Psoas muscle (tissue), 8 donors: ENCODE measurements around the gene GAP43. TPM values are rescaled to one million over a fixed set of nuclear protein-coding genes. Genes with fewer than 3 reads are reported as not detected.

Source experiments
- ATAC-seq, 4 donors: fragments of 200-7000 bp; cut with Tn5 transposase; one replicate each; pipeline ENCODE4 v1.9.1; 2020; ENCODE audit warnings: moderate library complexity in 3 of 4, mild to moderate bottlenecking in 2 of 4
- DNase-seq, 2 donors: peaks; one replicate each; pipeline ENCODE4 v3.0.0-alpha.2; 2020
- H3K27ac ChIP-seq: fragments of 200-600 bp; one replicate; pipeline ENCODE4 v1.8.0; 2022
- H3K27me3 ChIP-seq, 3 donors: fragments of 200-600 bp in 1 of 3; one replicate each; pipeline versions ENCODE4 v1.6.1 to v1.8.0; 2013 to 2022; ENCODE audit warnings: low read length in 2 of 3, mild to moderate bottlenecking in 2 of 3, moderate library complexity in 1 of 3; ENCODE audit not compliant: insufficient read depth in 3 of 3
- H3K36me3 ChIP-seq, 2 donors: fragments of 200-600 bp in 1 of 2; one replicate each; pipeline versions ENCODE4 v1.6.1 to v1.8.0; 2013 to 2022; ENCODE audit warnings: low read depth in 1 of 2, mild to moderate bottlenecking in 1 of 2, moderate library complexity in 1 of 2; ENCODE audit not compliant: insufficient read depth in 1 of 2
- H3K4me1 ChIP-seq: fragments of 200-600 bp; one replicate; pipeline ENCODE4 v1.8.0; 2022
- H3K4me3 ChIP-seq: fragments of 200-600 bp; one replicate; pipeline ENCODE4 v1.8.0; 2022; ENCODE audit warnings: mild to moderate bottlenecking
- H3K9me3 ChIP-seq: fragments of 200-600 bp; one replicate; pipeline ENCODE4 v1.8.0; 2022
- CTCF ChIP-seq: fragments of 200-600 bp; IDR thresholded peaks from one replicate; pipeline ENCODE4 v1.8.0; 2022; ENCODE audit warnings: antibody characterized with exemption
- WGBS, 3 donors: extraction: QIAGEN DNeasy Blood & Tissue Kit; methylation state at CpG; one replicate each; pipeline versions ENCODE4 v1.1.6 to v1.1.7; 2013; 5-methylcytosine and 5-hydroxymethylcytosine counted together
- intact Hi-C, 2 donors: fragments of 100-400 bp; cut with DNase I; formaldehyde crosslinking; loops; one replicate each; pipeline versions ENCODE4 v1.11.0 to v1.14.2; 2022
- polyA plus RNA-seq, 3 donors: library from polyadenylated mRNA; stranded (reverse); fragments of 200-250 nt; gene quantifications; one replicate each; pipeline ENCODE4 v1.2.3, GENCODE V29; 2013
- total RNA-seq, 4 donors: library from RNA; stranded (reverse); fragmentation: NEBNext Ultra II Directional in 2 of 4; extraction: Animal tissue kit (Norgen Biotek cat#: 25700) in 2 of 4; gene quantifications; one replicate each; pipeline versions ENCODE4 v1.2.1 to v1.2.4, GENCODE V29; 2021 to 2023
- donor health status: healthy with polysubstance abuse.
- donor health status: DM: no; HTN: no; CAD: no; lungs with moderate emphysema.
- donor health status: Bipolar disorder and iron deficiency.
- donor health status: healthy.
- donor health status: DM: yes; HTN: yes; CAD: no.
- donor health status: DM: no; HTN: no; CAD: no.
- donor health status: DM: no; HTN: no; CAD: no.
- donor health status: DM: yes; HTN: yes; CAD: no.

Gene GAP43
- total and polyA plus RNA-seq, 7 donors: 0.05 to 0.56 (median 0.35) TPM; not detected in 2

GRCh38 chr3:115595611-115596275 lies 27.6 kb upstream of the GAP43 start:
- H3K27me3 ChIP-seq: no peaks in the 10 kb centered on the region
- no peak for TF ChIP-seq CTCF
- H3K4me3 ChIP-seq: no peak overlapping the region
- H3K9me3 ChIP-seq: peaks cover 5% of the 10 kb centered on the region
- no peaks in the 10 kb centered on the region for H3K4me1 ChIP-seq
- no peak overlapping the region for H3K27ac ChIP-seq
- ATAC-seq (no peak), DNase-seq (no peak)
- intact Hi-C loops: no loop called here
- WGBS, 3 donors: 94 to 97% (median 96%) methylated on average over 2 of the region's 2 CpGs
- H3K36me3 ChIP-seq: no peaks in the 10 kb centered on the region

GRCh38 chr3:115598216-115598615 lies 25.1 kb upstream of the GAP43 start:
- Histone ChIP-seq H3K27me3 (no peaks in the 10 kb centered on the region), H3K4me1 (no peaks in the 10 kb centered on the region), H3K27ac (no peak overlapping the region), H3K9me3 (peaks cover 5% of the 10 kb centered on the region), H3K4me3 (no peak overlapping the region), H3K36me3 (no peaks in the 10 kb centered on the region)
- intact Hi-C loops: no loop called here
- ATAC-seq (no peak), DNase-seq (no peak)
- TF ChIP-seq CTCF: no peak

GRCh38 chr3:115602194-115602593 lies 21.1 kb upstream of the GAP43 start:
- Histone ChIP-seq H3K9me3 (no peaks in the 10 kb centered on the region), H3K27ac (no peak overlapping the region), H3K36me3 (no peaks in the 10 kb centered on the region), H3K4me3 (no peak overlapping the region), H3K27me3 (no peaks in the 10 kb centered on the region), H3K4me1 (no peaks in the 10 kb centered on the region)
- 86 to 100% (median 89%) methylated on average over 2 of the region's 2 CpGs for WGBS, 3 donors
- no peak for ATAC-seq
- intact Hi-C loops: no loop called here
- no peak for DNase-seq
- no peak for TF ChIP-seq CTCF

GRCh38 chr3:115611630-115612029 lies 11.7 kb upstream of the GAP43 start:
- Histone ChIP-seq H3K4me3 (no peak overlapping the region), H3K9me3 (no peaks in the 10 kb centered on the region), H3K4me1 (no peaks in the 10 kb centered on the region), H3K36me3 (no peaks in the 10 kb centered on the region), H3K27me3 (no peaks in the 10 kb centered on the region), H3K27ac (no peak overlapping the region)
- intact Hi-C loops: no loop called here
- DNase-seq (no peak), ATAC-seq (no peak)
- 56 to 72% (median 64%) methylated on average over 3 of the region's 3 CpGs for WGBS, 3 donors
- no peak for TF ChIP-seq CTCF
